LNCAP (cell line): Measurements from ENCODE around the gene USP15.

Source experiments
- CTCF ChIP-seq: fragments of 450-650 bp; IDR thresholded peaks from 2 replicates; pipeline ENCODE4 v1.5.1; 2017; ENCODE audit warnings: mild to moderate bottlenecking

USP15 gene

GRCh38 chr12:62409068-62409467, 148.9 kb downstream of the USP15 start:
- no peak for TF ChIP-seq CTCF

GRCh38 chr12:62414180-62414579, 154.0 kb downstream of the USP15 start:
- no peak for TF ChIP-seq CTCF

- no peak for TF ChIP-seq CTCF
Measured at GRCh38 chr12:62426089-62426488, 165.9 kb downstream of the USP15 start.

- TF ChIP-seq CTCF: no peak
Measured at GRCh38 chr12:62429457-62429856, 169.3 kb downstream of the USP15 start.

GRCh38 chr12:62434494-62435302, 174.5 kb downstream of the USP15 start:
- TF ChIP-seq CTCF: no peak

- TF ChIP-seq CTCF: no peak
Measured at GRCh38 chr12:62435303-62436163, 175.3 kb downstream of the USP15 start.

- TF ChIP-seq CTCF: no peak
Measured at GRCh38 chr12:62436164-62436503, 175.9 kb downstream of the USP15 start.
